Measurements from ENCODE around the gene KLF17. TPM values are rescaled to one million over a fixed set of nuclear protein-coding genes. Genes with fewer than 3 reads are reported as not detected.
"Not testable (repeated sequence)": the region's sequence is repeated elsewhere in the genome, so short reads cannot be mapped to it uniquely, and the experiment has no call there.

Gene KLF17
- total RNA-seq, 1 experiment from 2014 or later = not detected

GRCh38 chr1:44135886-44136285 lies 17.3 kb downstream of the KLF17 start:
- ChIA-PET CTCF (no interaction called here), POLR2A (no interaction called here)
- no peak overlapping the region for H3K4me3 Mint-ChIP-seq
- 0 out of 2 replicates have a peak, but pooled peaks cover 3% of the 10 kb centered on the region for H3K9me3 Mint-ChIP-seq
- ATAC-seq = no peak
- TF ChIP-seq FOXP1 (CRISPR knock-in tag; IDR thresholded peaks at IDR 0.05; ENCODE audit: borderline replicate concordance) (no peak), MXD4 (CRISPR knock-in tag; IDR thresholded peaks at IDR 0.05; ENCODE audit: borderline replicate concordance) (no peak), ZNF121 (CRISPR knock-in tag; IDR thresholded peaks at IDR 0.05) (no peak), ZBTB21 (CRISPR knock-in tag; IDR thresholded peaks at IDR 0.05; ENCODE audit: borderline replicate concordance) (no peak), ZMAT4 (CRISPR knock-in tag; IDR thresholded peaks at IDR 0.05) (no peak), ZNF425 (CRISPR knock-in tag; conservative IDR thresholded peaks at IDR 0.05) (no peak), NR2C2 (CRISPR knock-in tag; IDR thresholded peaks at IDR 0.05) (no peak)
- DNase-seq (ENCODE audit: low spot score) = no peak
- H3K4me1 Mint-ChIP-seq = no peaks in the 10 kb centered on the region
- no peaks in the 10 kb centered on the region for H3K36me3 Mint-ChIP-seq
- H3K27ac Mint-ChIP-seq = no peak overlapping the region
- H3K27me3 Mint-ChIP-seq (ENCODE audit: low read depth) = peaks cover 17% of the 10 kb centered on the region

GRCh38 chr1:44138239-44138638 lies 19.6 kb downstream of the KLF17 start:
- no peak for DNase-seq (ENCODE audit: low spot score)
- no peaks in the 10 kb centered on the region for H3K36me3 Mint-ChIP-seq
- ATAC-seq = no peak
- H3K4me1 Mint-ChIP-seq = no peaks in the 10 kb centered on the region
- H3K4me3 Mint-ChIP-seq = no peak overlapping the region
- H3K9me3 Mint-ChIP-seq = peaks cover 7% of the 10 kb centered on the region; the same call in 1 of the 2 replicates
- ChIA-PET POLR2A (no interaction called here), CTCF (no interaction called here)
- no peak for TF ChIP-seq OVOL2 (CRISPR knock-in tag; IDR thresholded peaks at IDR 0.05; ENCODE audit: borderline replicate concordance)
- TF ChIP-seq ZNF317 (CRISPR knock-in tag; IDR thresholded peaks at IDR 0.05; ENCODE audit: borderline replicate concordance, low read depth) = no peak
- no peak for TF ChIP-seq NR3C1 (CRISPR knock-in tag; conservative IDR thresholded peaks at IDR 0.05; ENCODE audit: low read depth)
- no peak overlapping the region for H3K27ac Mint-ChIP-seq
- peaks cover 24% of the 10 kb centered on the region for H3K27me3 Mint-ChIP-seq (ENCODE audit: low read depth)

GRCh38 chr1:44139565-44139964 lies 20.9 kb downstream of the KLF17 start:
- H3K27ac Mint-ChIP-seq; POLR2A ChIA-PET; ATAC-seq; DNase-seq (ENCODE audit: low spot score); H3K4me1 Mint-ChIP-seq; H3K36me3 Mint-ChIP-seq; CTCF ChIA-PET; H3K4me3 Mint-ChIP-seq: not testable (repeated sequence)
- peaks cover 16% of the 10 kb centered on the region for H3K9me3 Mint-ChIP-seq
- peaks cover 19% of the 10 kb centered on the region for H3K27me3 Mint-ChIP-seq (ENCODE audit: low read depth)

- Mint-ChIP-seq H3K27me3 (ENCODE audit: low read depth) (peaks cover 19% of the 10 kb centered on the region), H3K9me3 (peaks cover 24% of the 10 kb centered on the region), H3K36me3 (peaks cover 10% of the 10 kb centered on the region), H3K27ac (no peak within 1 kb of the TSS), H3K4me1 (no peaks in the 10 kb centered on the region), H3K4me3 (no peak within 1 kb of the TSS)
- DNase-seq (ENCODE audit: low spot score) (no peak), ATAC-seq (no peak)
- no peak for TF ChIP-seq TP53 (CRISPR knock-in tag; IDR thresholded peaks at IDR 0.05)
- ChIA-PET POLR2A (no interaction called here), CTCF (interaction anchor here (2.1 kb wide), 1 partner anchor 38 kb away, joined by 8 read pairs; no protein-coding TSS in a partner anchor)
These were observed 22.9 kb downstream of the KLF17 start, which contains the start of gene KLF18 for GRCh38 chr1:44141531-44141930. Gene KLF18 (minus strand): TSS chr1:44141631. CDS start chr1:44141631, 0 bp downstream.

- no peak for ATAC-seq
- H3K36me3 Mint-ChIP-seq = peaks cover 10% of the 10 kb centered on the region
- H3K27me3 Mint-ChIP-seq (ENCODE audit: low read depth) = peaks cover 15% of the 10 kb centered on the region
- ChIA-PET POLR2A (no interaction called here), CTCF (interaction anchor here (1.6 kb wide), 1 partner anchor 42 kb away, joined by 3 read pairs; no protein-coding TSS in a partner anchor)
- no peak overlapping the region for H3K4me3 Mint-ChIP-seq
- H3K27ac Mint-ChIP-seq = no peak overlapping the region
- peaks cover 24% of the 10 kb centered on the region for H3K9me3 Mint-ChIP-seq
- no peak for DNase-seq (ENCODE audit: low spot score)
- peaks cover 3% of the 10 kb centered on the region; the same call in 1 of the 2 replicates for H3K4me1 Mint-ChIP-seq
- no peak for TF ChIP-seq PRRX2 (CRISPR knock-in tag; IDR thresholded peaks at IDR 0.05)
- no peak for TF ChIP-seq ATF1 (CRISPR knock-in tag; IDR thresholded peaks at IDR 0.05)
- no peak for TF ChIP-seq SP1 (CRISPR knock-in tag; conservative IDR thresholded peaks at IDR 0.05)
- TF ChIP-seq PRDM15 (CRISPR knock-in tag; IDR thresholded peaks at IDR 0.05) = no peak
- TF ChIP-seq GRHL2 (CRISPR knock-in tag; IDR thresholded peaks at IDR 0.05; ENCODE audit: insufficient replicate concordance, severe bottlenecking) = no peak
- TF ChIP-seq NFE2L1 (CRISPR knock-in tag; IDR thresholded peaks at IDR 0.05) = no peak
- TF ChIP-seq TCF7 (CRISPR knock-in tag; IDR thresholded peaks at IDR 0.05; ENCODE audit: low read depth) = no peak
These were observed 26.5 kb downstream of the KLF17 start for GRCh38 chr1:44144962-44145756.

All from WTC11 (cell line).